ENCODE data around the gene TMEM117.
A peak's percentile ranks its signal among the peaks of the same experiment; 100 is the strongest.

The TMEM117 gene

GRCh38 chr12:43824207-43824775 is 11.6 kb upstream of the TMEM117 start:
- no peak overlapping the region for H3K4me3 ChIP-seq (ENCODE audit: severe bottlenecking)
- no peak for TF ChIP-seq CTCF (IDR thresholded peaks at IDR 0.05; ENCODE audit: poor library complexity, severe bottlenecking)
- H3K27me3 ChIP-seq (ENCODE audit: insufficient read depth, poor library complexity, severe bottlenecking) = no peaks in the 10 kb centered on the region
- DNase-seq (ENCODE audit: low spot score) (no peak), ATAC-seq (ENCODE audit: low read depth) (no peak)
- H3K9me3 ChIP-seq (ENCODE audit: severe bottlenecking) = no peaks in the 10 kb centered on the region
- H3K27ac ChIP-seq (ENCODE audit: poor library complexity, severe bottlenecking) = no peak overlapping the region
- no peaks in the 10 kb centered on the region for H3K36me3 ChIP-seq (ENCODE audit: low read depth)
- no peaks in the 10 kb centered on the region for H3K4me1 ChIP-seq (ENCODE audit: insufficient read depth, poor library complexity, severe bottlenecking)

- Histone ChIP-seq H3K9me3 (ENCODE audit: severe bottlenecking) (no peaks in the 10 kb centered on the region), H3K4me1 (ENCODE audit: insufficient read depth, poor library complexity, severe bottlenecking) (no peaks in the 10 kb centered on the region), H3K27me3 (ENCODE audit: insufficient read depth, poor library complexity, severe bottlenecking) (no peaks in the 10 kb centered on the region), H3K36me3 (ENCODE audit: low read depth) (no peaks in the 10 kb centered on the region), H3K4me3 (ENCODE audit: severe bottlenecking) (no peak overlapping the region), H3K27ac (ENCODE audit: poor library complexity, severe bottlenecking) (no peak overlapping the region)
- TF ChIP-seq CTCF (IDR thresholded peaks at IDR 0.05; ENCODE audit: poor library complexity, severe bottlenecking) = no peak
- DNase-seq (ENCODE audit: low spot score) (no peak), ATAC-seq (ENCODE audit: low read depth) (no peak)
Observed at GRCh38 chr12:43826681-43827080, 9.2 kb upstream of the TMEM117 start.

GRCh38 chr12:43827093-43827492 is 8.8 kb upstream of the TMEM117 start:
- DNase-seq (ENCODE audit: low spot score) (no peak), ATAC-seq (ENCODE audit: low read depth) (no peak)
- H3K27ac ChIP-seq (ENCODE audit: poor library complexity, severe bottlenecking) = no peak overlapping the region
- no peaks in the 10 kb centered on the region for H3K36me3 ChIP-seq (ENCODE audit: low read depth)
- H3K27me3 ChIP-seq (ENCODE audit: insufficient read depth, poor library complexity, severe bottlenecking) = no peaks in the 10 kb centered on the region
- H3K4me1 ChIP-seq (ENCODE audit: insufficient read depth, poor library complexity, severe bottlenecking) = no peaks in the 10 kb centered on the region
- no peaks in the 10 kb centered on the region for H3K9me3 ChIP-seq (ENCODE audit: severe bottlenecking)
- no peak overlapping the region for H3K4me3 ChIP-seq (ENCODE audit: severe bottlenecking)
- no peak for TF ChIP-seq CTCF (IDR thresholded peaks at IDR 0.05; ENCODE audit: poor library complexity, severe bottlenecking)

- Histone ChIP-seq H3K4me1 (ENCODE audit: insufficient read depth, poor library complexity, severe bottlenecking) (no peaks in the 10 kb centered on the region), H3K9me3 (ENCODE audit: severe bottlenecking) (no peaks in the 10 kb centered on the region), H3K4me3 (ENCODE audit: severe bottlenecking) (no peak overlapping the region), H3K27me3 (ENCODE audit: insufficient read depth, poor library complexity, severe bottlenecking) (no peaks in the 10 kb centered on the region), H3K27ac (ENCODE audit: poor library complexity, severe bottlenecking) (no peak overlapping the region), H3K36me3 (ENCODE audit: low read depth) (no peaks in the 10 kb centered on the region)
- no peak for ATAC-seq (ENCODE audit: low read depth)
- DNase-seq (ENCODE audit: low spot score) = no peak
- no peak for TF ChIP-seq CTCF (IDR thresholded peaks at IDR 0.05; ENCODE audit: poor library complexity, severe bottlenecking)
Observed at GRCh38 chr12:43832463-43833168, 3.3 kb upstream of the TMEM117 start.

GRCh38 chr12:43835264-43835655 is 621 bp upstream of the TMEM117 start:
- Histone ChIP-seq H3K27ac (ENCODE audit: poor library complexity, severe bottlenecking) (no peak overlapping the region), H3K27me3 (ENCODE audit: insufficient read depth, poor library complexity, severe bottlenecking) (no peaks in the 10 kb centered on the region), H3K4me3 (ENCODE audit: severe bottlenecking) (peak overlapping the region; percentile 59), H3K36me3 (ENCODE audit: low read depth) (no peaks in the 10 kb centered on the region), H3K4me1 (ENCODE audit: insufficient read depth, poor library complexity, severe bottlenecking) (no peaks in the 10 kb centered on the region), H3K9me3 (ENCODE audit: severe bottlenecking) (no peaks in the 10 kb centered on the region)
- DNase-seq (ENCODE audit: low spot score) = no peak
- TF ChIP-seq CTCF (IDR thresholded peaks at IDR 0.05; ENCODE audit: poor library complexity, severe bottlenecking) = no peak
- no peak for ATAC-seq (ENCODE audit: low read depth)
